H9 (cell line): ENCODE results near the gene GALNT17. TPM values are rescaled to one million over a fixed set of nuclear protein-coding genes. Genes with fewer than 3 reads are reported as not detected.

Experiments
- DNase-seq: peaks from one replicate; pipeline ENCODE4 v3.0.0-alpha.2; 2017
- H2AFZ ChIP-seq: one replicate; pipeline ENCODE4 v1.6.1; 2013; ENCODE audit warnings: mild to moderate bottlenecking, low read length, control low read depth, moderate library complexity
- H2AK5ac ChIP-seq: 2 replicates; pipeline ENCODE4 v1.6.1; 2013; ENCODE audit warnings: low read length, control low read depth, mixed read lengths; ENCODE audit not compliant: insufficient read length
- H2BK120ac ChIP-seq: one replicate; pipeline ENCODE4 v1.6.1; 2013; ENCODE audit warnings: low read depth, mild to moderate bottlenecking, low read length, control low read depth, inconsistent platforms; ENCODE audit not compliant: poor library complexity, severe bottlenecking
- H2BK12ac ChIP-seq: 2 replicates; pipeline ENCODE4 v1.6.1; 2013; ENCODE audit warnings: low read length, control low read depth, mixed read lengths, low read depth; ENCODE audit not compliant: insufficient read length
- H2BK15ac ChIP-seq: 2 replicates; pipeline ENCODE4 v1.6.1; 2013; ENCODE audit warnings: low read depth, low read length, control low read depth
- H2BK20ac ChIP-seq: one replicate; pipeline ENCODE4 v1.6.1; 2013; ENCODE audit warnings: low read depth, mild to moderate bottlenecking, low read length, control low read depth, inconsistent platforms; ENCODE audit not compliant: poor library complexity, severe bottlenecking
- H2BK5ac ChIP-seq: 2 replicates; pipeline ENCODE4 v1.6.1; 2013; ENCODE audit warnings: low read length, control low read depth, mixed read lengths; ENCODE audit not compliant: insufficient read length
- H3K14ac ChIP-seq: 2 replicates; pipeline ENCODE4 v1.6.1; 2013; ENCODE audit warnings: low read length, control low read depth; ENCODE audit not compliant: insufficient read depth
- H3K18ac ChIP-seq: 2 replicates; pipeline ENCODE4 v1.6.1; 2013; ENCODE audit warnings: low read depth, mild to moderate bottlenecking, mixed read lengths, low read length, control low read depth; ENCODE audit not compliant: insufficient read length
- H3K23ac ChIP-seq: 2 replicates; pipeline ENCODE4 v1.6.1; 2013; ENCODE audit warnings: low read length, control low read depth, mixed read lengths, low read depth; ENCODE audit not compliant: insufficient read length
- H3K23me2 ChIP-seq: 2 replicates; pipeline ENCODE4 v1.6.1; 2013; ENCODE audit warnings: low read depth, mild to moderate bottlenecking, mixed read lengths, low read length, control low read depth; ENCODE audit not compliant: insufficient read length, poor library complexity, severe bottlenecking
- H3K27ac ChIP-seq: 2 replicates; pipeline ENCODE4 v1.5.1; 2013; ENCODE audit warnings: low read length, control low read depth, mixed read lengths, low read depth; ENCODE audit not compliant: insufficient read length
- H3K27me3 ChIP-seq: 2 replicates; pipeline ENCODE4 v1.6.1; 2013; ENCODE audit warnings: low read length, control low read depth, inconsistent platforms; ENCODE audit not compliant: insufficient read depth
- H3K4ac ChIP-seq: 2 replicates; pipeline ENCODE4 v1.6.1; 2013; ENCODE audit warnings: low read depth, mild to moderate bottlenecking, control low read depth, inconsistent platforms, low read length, moderate library complexity
- H3K4me1 ChIP-seq: 2 replicates; pipeline ENCODE4 v1.6.1; 2013; ENCODE audit warnings: low read length, control low read depth, inconsistent platforms; ENCODE audit not compliant: insufficient read depth
- H3K4me2 ChIP-seq: 2 replicates; pipeline ENCODE4 v1.6.1; 2013; ENCODE audit warnings: low read length, control low read depth, mixed read lengths; ENCODE audit not compliant: insufficient read length, insufficient read depth
- H3K56ac ChIP-seq: 2 replicates; pipeline ENCODE4 v1.6.1; 2013; ENCODE audit warnings: low read depth, mild to moderate bottlenecking, mixed read lengths, low read length, control low read depth; ENCODE audit not compliant: insufficient read length
- H3K79me1 ChIP-seq: 2 replicates; pipeline ENCODE4 v1.6.1; 2013; ENCODE audit warnings: low read depth, mild to moderate bottlenecking, moderate library complexity, low read length, control low read depth, inconsistent platforms; ENCODE audit not compliant: insufficient read depth, poor library complexity, severe bottlenecking
- H3K79me2 ChIP-seq: 2 replicates; pipeline ENCODE4 v1.6.1; 2013; ENCODE audit warnings: low read length, control low read depth, inconsistent platforms; ENCODE audit not compliant: insufficient read depth
- H3K9ac ChIP-seq: 2 replicates; pipeline ENCODE4 v1.6.1; 2013; ENCODE audit warnings: low read length, control low read depth, mixed read lengths; ENCODE audit not compliant: insufficient read length; ENCODE audit errors: extremely low read depth
- H3K9me3 ChIP-seq: one replicate; pipeline ENCODE4 v1.6.1; 2013; ENCODE audit warnings: low read depth, low read length, inconsistent platforms; ENCODE audit not compliant: control insufficient read depth
- H3T11ph ChIP-seq: one replicate; pipeline ENCODE4 v1.6.1; 2013; ENCODE audit warnings: mild to moderate bottlenecking, low read length, control low read depth, inconsistent platforms
- H4K20me1 ChIP-seq: one replicate; pipeline ENCODE4 v1.6.1; 2013; ENCODE audit not compliant: control insufficient read depth, insufficient read length, insufficient read depth
- H4K5ac ChIP-seq: 2 replicates; pipeline ENCODE4 v1.6.1; 2013; ENCODE audit warnings: low read depth, mild to moderate bottlenecking, mixed read lengths, low read length, control low read depth; ENCODE audit not compliant: insufficient read length
- H4K8ac ChIP-seq: replicated peaks from 2 replicates; pipeline ENCODE4 v1.6.1; 2013; ENCODE audit warnings: low read length, control low read depth, mixed read lengths, low read depth; ENCODE audit not compliant: insufficient read length
- H4K91ac ChIP-seq: 2 replicates; pipeline ENCODE4 v1.6.1; 2013; ENCODE audit warnings: low read depth, mild to moderate bottlenecking, moderate library complexity, mixed read lengths, low read length, control low read depth; ENCODE audit not compliant: insufficient read length
- H3K27ac Mint-ChIP-seq, 3 experiments: 2 replicates in 2 of 3; 3 replicates in 1 of 3; pipeline ENCODE4 v1.8.0; 2020 to 2021; ENCODE audit warnings: mixed read lengths in 3 of 3, mild to moderate bottlenecking in 1 of 3, moderate library complexity in 1 of 3
- H3K27me3 Mint-ChIP-seq: 2 replicates; pipeline ENCODE4 v1.8.0; 2021; ENCODE audit warnings: low read depth, mild to moderate bottlenecking, moderate library complexity, mixed read lengths
- H3K36me3 Mint-ChIP-seq, 3 experiments: 2 replicates in 2 of 3; 3 replicates in 1 of 3; pipeline ENCODE4 v1.8.0; 2020 to 2021; ENCODE audit warnings: low read depth in 3 of 3, mixed read lengths in 3 of 3; ENCODE audit not compliant: insufficient read depth in 1 of 3
- H3K4me1 Mint-ChIP-seq, 2 experiments: 2 replicates each; pipeline ENCODE4 v1.8.0; 2020; ENCODE audit warnings: mixed read lengths in 2 of 2
- H3K4me3 Mint-ChIP-seq, 2 experiments: 2 replicates in 1 of 2; 3 replicates in 1 of 2; pipeline ENCODE4 v1.8.0; 2020 to 2021; ENCODE audit warnings: mild to moderate bottlenecking in 2 of 2, mixed read lengths in 2 of 2, moderate library complexity in 1 of 2
- H3K9me3 Mint-ChIP-seq, 2 experiments: 2 replicates in 1 of 2; 3 replicates in 1 of 2; pipeline ENCODE4 v1.8.0; 2020; ENCODE audit warnings: mild to moderate bottlenecking in 2 of 2, mixed read lengths in 2 of 2, moderate library complexity in 1 of 2
- CTCF ChIP-seq: fragments of 200-600 bp; sonication (generic); conservative IDR thresholded peaks from 3 replicates; pipeline ENCODE4 v1.8.0; 2021; ENCODE audit warnings: antibody characterized with exemption, mild to moderate bottlenecking
- WGBS: extraction: QIAGEN DNeasy Blood & Tissue Kit; methylation state at CpG from one replicate; pipeline ENCODE4 v1.1.7; 2013; ENCODE audit warnings: missing lambda C conversion rate, low lambda C conversion rate, mixed read lengths; ENCODE audit not compliant: insufficient read length; ENCODE audit errors: extremely low coverage; 5-methylcytosine and 5-hydroxymethylcytosine counted together
- total RNA-seq: library from RNA; stranded (reverse); gene quantifications from 2 replicates; pipeline ENCODE4 v1.2.1, GENCODE V29; 2021

GALNT17 gene
- total RNA-seq, 1 experiment from 2014 or later, result 43.2 TPM

DNA sequence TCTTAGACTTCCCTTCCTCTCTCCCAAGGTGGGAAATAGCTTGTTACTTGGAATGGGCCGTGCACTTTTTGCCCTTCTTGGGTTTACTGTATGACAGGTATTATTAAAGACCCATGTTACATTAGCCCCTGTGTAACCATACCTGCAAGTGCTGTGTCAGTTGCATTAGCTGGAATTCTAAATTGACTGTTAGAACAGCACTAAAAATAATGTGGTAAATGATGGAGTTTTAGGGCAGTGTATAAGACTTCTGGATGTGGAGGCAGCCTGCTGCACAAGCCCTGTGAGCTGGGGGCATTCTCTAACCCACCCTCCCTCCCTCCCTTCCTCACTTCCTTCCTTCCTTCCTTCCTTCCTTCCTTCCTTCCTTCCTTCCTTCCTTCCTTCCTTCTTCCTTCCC is 52.7 kb downstream of the GALNT17 start:
- Histone ChIP-seq H2BK120ac (no peak overlapping the region), H2BK15ac (no peak overlapping the region), H2AK5ac (no peak overlapping the region), H3K27me3 (no peaks in the 10 kb centered on the region), H3K4me2 (no peak overlapping the region), H2BK5ac (no peak overlapping the region), H3K79me1 (peaks cover 26% of the 10 kb centered on the region), H3K27ac (no peak overlapping the region), H3K9ac (no peak overlapping the region), H3K9me3 (no peaks in the 10 kb centered on the region), H3K4me1 (peaks cover 6% of the 10 kb centered on the region), H3K23me2 (no peaks in the 10 kb centered on the region), H4K5ac (no peak overlapping the region), H3K56ac (no peak overlapping the region), H3K18ac (no peak overlapping the region), H3K4ac (no peak overlapping the region), H3K14ac (no peak overlapping the region), H2BK12ac (no peak overlapping the region), H4K91ac (no peak overlapping the region), H3T11ph (no peak overlapping the region), H2BK20ac (no peak overlapping the region), H4K20me1 (no peaks in the 10 kb centered on the region), H3K23ac (no peak overlapping the region), H2AFZ (no peak overlapping the region), H3K79me2 (peaks cover 29% of the 10 kb centered on the region; the same call in 1 of the 2 replicates), H4K8ac (no peak overlapping the region)
- 0 out of 2 replicates have a peak, but pooled peaks cover 2% of the 10 kb centered on the region for H3K27me3 Mint-ChIP-seq
- H3K36me3 Mint-ChIP-seq, result peaks cover 48 to 52% (median 51%) of the 10 kb centered on the region in 3 experiments
- TF ChIP-seq CTCF, result no peak
- peaks cover 25 to 30% of the 10 kb centered on the region in 2 experiments for H3K4me1 Mint-ChIP-seq
- peak overlapping the region in 1 of 3 experiments; percentile 67; a peak in 1 of 7 replicates for H3K27ac Mint-ChIP-seq
- no peak overlapping the region for H3K4me3 Mint-ChIP-seq
- no CpG with 5 or more reads among the region's 1 CpG for WGBS
- peaks cover 19 to 21% of the 10 kb centered on the region in 2 experiments for H3K9me3 Mint-ChIP-seq
- no peak for DNase-seq
